Measurements from ENCODE around the gene GREB1. TPM values are rescaled to one million over a fixed set of nuclear protein-coding genes. Genes with fewer than 3 reads are reported as not detected.

The GREB1 gene
- total RNA-seq, 1 donor from 2014 or later, result 82.5 TPM

- H3K9me3 Mint-ChIP-seq (ENCODE audit: low read depth), result peaks cover 9% of the 10 kb centered on the region
These were observed 8.1 kb upstream of the GREB1 start for GRCh38 chr2:11525762-11526161.

DNA sequence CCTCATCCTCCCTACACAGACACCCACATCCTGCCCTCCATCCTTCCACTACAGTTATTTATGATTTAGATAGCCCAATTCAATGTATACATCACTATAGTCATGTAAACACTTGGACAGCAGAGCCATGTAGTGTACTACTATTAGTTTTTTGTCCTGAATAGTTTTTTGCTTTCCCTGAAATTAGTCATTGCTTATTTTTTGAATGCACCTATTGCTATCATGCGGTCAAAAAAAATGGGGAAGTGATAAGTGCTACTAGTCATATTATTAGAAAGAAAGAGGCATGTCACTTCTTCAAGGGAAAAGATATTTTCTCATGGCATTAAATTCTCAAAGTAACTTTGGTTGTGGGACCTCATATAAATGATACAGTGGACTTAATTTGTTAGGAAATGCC lies 6.8 kb upstream of the GREB1 start:
- Mint-ChIP-seq H3K27me3 (no peaks in the 10 kb centered on the region), H3K27ac (no peak overlapping the region), H3K36me3 (ENCODE audit: insufficient read depth) (peaks cover 12% of the 10 kb centered on the region), H3K4me3 (ENCODE audit: low read depth) (no peak overlapping the region), H3K4me1 (ENCODE audit: low read depth) (peaks cover 2% of the 10 kb centered on the region), H3K9me3 (ENCODE audit: low read depth) (peaks cover 9% of the 10 kb centered on the region)
- DNase-seq (ENCODE audit: low spot score, unreplicated experiment), result no peak
- no peak for TF ChIP-seq CTCF (IDR thresholded peaks at IDR 0.05; ENCODE audit: unreplicated experiment)

More at GRCh38 chr2:11525762-11526161, 8.1 kb upstream of the GREB1 start:
- H3K4me1 Mint-ChIP-seq (ENCODE audit: low read depth), result no peaks in the 10 kb centered on the region
- no peak overlapping the region for H3K4me3 Mint-ChIP-seq (ENCODE audit: low read depth)
- DNase-seq (ENCODE audit: low spot score, unreplicated experiment), result no peak
- no peak overlapping the region for H3K27ac Mint-ChIP-seq
- no peaks in the 10 kb centered on the region for H3K27me3 Mint-ChIP-seq
- H3K36me3 Mint-ChIP-seq (ENCODE audit: insufficient read depth), result peaks cover 12% of the 10 kb centered on the region
- no peak for TF ChIP-seq CTCF (IDR thresholded peaks at IDR 0.05; ENCODE audit: unreplicated experiment)

DNA sequence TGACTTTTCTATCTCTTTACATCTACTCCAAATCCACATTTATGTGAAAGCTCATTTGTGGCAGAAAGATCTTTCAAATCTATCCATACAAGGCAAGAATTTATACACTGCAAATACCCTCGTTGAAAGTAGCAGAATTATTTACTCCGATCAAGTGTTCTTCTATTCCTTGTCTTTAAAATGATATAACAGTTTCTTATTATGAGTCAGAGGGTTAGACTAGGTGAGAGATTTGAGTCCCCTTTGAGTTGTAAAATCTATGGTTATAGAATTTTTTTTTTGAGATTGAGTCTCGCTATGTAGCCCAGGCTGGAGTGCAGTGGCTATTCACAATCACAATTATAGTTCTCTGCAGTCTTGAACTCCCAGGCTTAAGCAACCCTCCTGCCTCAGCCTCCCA lies 5.6 kb upstream of the GREB1 start:
- Mint-ChIP-seq H3K27me3 (no peaks in the 10 kb centered on the region), H3K9me3 (ENCODE audit: low read depth) (peaks cover 9% of the 10 kb centered on the region), H3K4me3 (ENCODE audit: low read depth) (no peak overlapping the region), H3K4me1 (ENCODE audit: low read depth) (peaks cover 14% of the 10 kb centered on the region), H3K27ac (no peak overlapping the region), H3K36me3 (ENCODE audit: insufficient read depth) (peaks cover 8% of the 10 kb centered on the region)
- TF ChIP-seq CTCF (IDR thresholded peaks at IDR 0.05; ENCODE audit: unreplicated experiment), result no peak
- no peak for DNase-seq (ENCODE audit: low spot score, unreplicated experiment)

DNA sequence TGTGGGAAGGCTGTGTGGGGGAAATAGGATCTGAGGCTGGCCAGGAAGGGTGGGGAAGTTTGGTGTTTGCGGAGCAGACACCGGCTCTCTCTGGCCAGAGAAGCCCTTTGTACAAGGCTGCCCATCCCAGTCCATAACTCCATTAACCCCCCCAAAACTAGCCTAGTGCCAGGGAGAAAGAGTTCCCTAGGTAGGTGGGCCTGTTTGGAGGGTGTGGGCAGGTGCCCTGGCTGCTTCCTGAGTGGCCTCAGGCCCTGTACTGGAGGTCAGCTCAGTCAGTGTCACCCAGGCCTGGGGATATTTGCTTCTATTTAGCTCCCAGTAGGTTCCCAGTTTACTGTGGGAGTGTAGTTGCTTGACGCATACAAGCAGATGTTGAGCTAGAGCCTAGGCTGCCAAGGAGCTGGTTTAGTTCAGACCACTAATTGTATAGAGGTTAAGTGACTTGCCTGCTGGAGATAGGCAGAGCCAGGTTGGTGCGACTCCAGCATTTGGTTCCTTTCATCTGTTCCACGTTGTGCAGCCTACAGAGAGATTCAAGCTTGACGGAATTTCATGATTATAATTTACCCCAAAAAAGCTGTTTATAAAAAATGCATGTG lies 2.9 kb upstream of the GREB1 start:
- DNase-seq (ENCODE audit: low spot score, unreplicated experiment), result no peak
- Mint-ChIP-seq H3K27me3 (no peaks in the 10 kb centered on the region), H3K4me3 (ENCODE audit: low read depth) (no peak overlapping the region), H3K9me3 (ENCODE audit: low read depth) (peaks cover 7% of the 10 kb centered on the region), H3K36me3 (ENCODE audit: insufficient read depth) (peaks cover 6% of the 10 kb centered on the region), H3K4me1 (ENCODE audit: low read depth) (peaks cover 22% of the 10 kb centered on the region), H3K27ac (no peak overlapping the region)
- no peak for TF ChIP-seq CTCF (IDR thresholded peaks at IDR 0.05; ENCODE audit: unreplicated experiment)

GRCh38 chr2:11532416-11533055 lies 1.3 kb upstream of the GREB1 start:
- no peak overlapping the region for H3K4me3 Mint-ChIP-seq (ENCODE audit: low read depth)
- H3K4me1 Mint-ChIP-seq (ENCODE audit: low read depth), result peaks cover 22% of the 10 kb centered on the region
- H3K9me3 Mint-ChIP-seq (ENCODE audit: low read depth), result no peaks in the 10 kb centered on the region
- no peak for TF ChIP-seq CTCF (IDR thresholded peaks at IDR 0.05; ENCODE audit: unreplicated experiment)
- no peaks in the 10 kb centered on the region for H3K36me3 Mint-ChIP-seq (ENCODE audit: insufficient read depth)
- peak overlapping the region; percentile 27 for H3K27ac Mint-ChIP-seq
- no peak for DNase-seq (ENCODE audit: low spot score, unreplicated experiment)
- no peaks in the 10 kb centered on the region for H3K27me3 Mint-ChIP-seq

Measured in progenitor cell of endocrine pancreas (in vitro differentiated cells).